ENCODE data around the gene HSD17B1. TPM values are rescaled to one million over a fixed set of nuclear protein-coding genes. Genes with fewer than 3 reads are reported as not detected.
"Not testable (repeated sequence)": the region's sequence is repeated elsewhere in the genome, so short reads cannot be mapped to it uniquely, and the experiment has no call there.

The HSD17B1 gene, protein sequence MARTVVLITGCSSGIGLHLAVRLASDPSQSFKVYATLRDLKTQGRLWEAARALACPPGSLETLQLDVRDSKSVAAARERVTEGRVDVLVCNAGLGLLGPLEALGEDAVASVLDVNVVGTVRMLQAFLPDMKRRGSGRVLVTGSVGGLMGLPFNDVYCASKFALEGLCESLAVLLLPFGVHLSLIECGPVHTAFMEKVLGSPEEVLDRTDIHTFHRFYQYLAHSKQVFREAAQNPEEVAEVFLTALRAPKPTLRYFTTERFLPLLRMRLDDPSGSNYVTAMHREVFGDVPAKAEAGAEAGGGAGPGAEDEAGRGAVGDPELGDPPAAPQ
- total RNA-seq (2012; rRNA removed), result 0.56 and 0.72 TPM in 2 replicates
- polyA plus RNA-seq (2012; rRNA removed), result 1.4 and 2.9 TPM in 2 replicates
- polyA plus RNA-seq (2012; cell fraction: cytosol; rRNA removed), result 1.4 and 2.6 TPM in 2 replicates
- polyA plus RNA-seq (2012; cell fraction: nucleus; rRNA removed; ENCODE audit: low replicate concordance), result 1.5 and 3.3 TPM in 2 replicates
- percentile 31 among the genes with signal in this experiment for Bru-seq, nascent RNA
- percentile 59 among the genes with signal in this experiment for BruChase-seq, experiment 1, labeled RNA remaining after a 6-hour chase
- BruChase-seq, experiment 2, labeled RNA remaining after a 2-hour chase, result percentile 50 among the genes with signal in this experiment
- long read RNA-seq, partial matches to known transcripts, result 1 of 1 reads
- long read RNA-seq, other reads (novel, unspliced or antisense), result 0 of 1 reads

DNA sequence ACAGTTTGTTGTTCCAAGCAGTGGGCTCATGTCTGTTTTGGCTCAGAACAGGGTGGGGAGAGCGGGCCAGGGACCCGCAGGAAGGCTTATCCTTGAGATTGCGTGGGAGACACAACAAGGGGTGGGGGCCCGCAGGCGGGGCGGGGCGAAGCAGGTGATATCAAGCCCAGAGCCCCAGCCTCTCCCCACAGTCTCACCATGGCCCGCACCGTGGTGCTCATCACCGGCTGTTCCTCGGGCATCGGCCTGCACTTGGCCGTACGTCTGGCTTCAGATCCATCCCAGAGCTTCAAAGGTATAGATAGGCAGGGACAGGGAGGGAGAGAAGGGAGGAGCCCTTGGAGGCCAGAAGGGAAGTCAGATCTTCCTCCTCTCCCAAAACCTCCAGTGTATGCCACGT, at the start of gene HSD17B1:
Gene HSD17B1, plus strand, starts transcription at position 188 of the 400 bp plus-strand sequence. Its CDS starts 11 bp downstream, at position 199.
- peak within 1 kb of the TSS; percentile 93; the same call in 1 of the 2 replicates for H2AK5ac ChIP-seq (ENCODE audit: low read depth, low read length)
- H2AFZ ChIP-seq (replicated peaks; ENCODE audit: low read length, poor library complexity); H4K20me1 ChIP-seq (ENCODE audit: insufficient read depth, low read length); H3K36me3 ChIP-seq (ENCODE audit: control insufficient read depth, insufficient read depth, low read length); dilution Hi-C loops (cut with HindIII; ENCODE audit: low sequenced_read_pairs, unreplicated experiment); H2BK20ac ChIP-seq (ENCODE audit: low read depth, low read length); H3K9me1 ChIP-seq (ENCODE audit: insufficient read depth, low read length); intact Hi-C loops (cut with micrococcal nuclease); in situ Hi-C loops (cut with MboI; ENCODE audit: low sequenced_read_pairs); H3K4me1 ChIP-seq (ENCODE audit: control insufficient read depth, insufficient read depth, low read length); ATAC-seq (ENCODE audit: low read depth); H4K5ac ChIP-seq (ENCODE audit: low read depth, low read length); H2BK15ac ChIP-seq (ENCODE audit: low read depth, low read length); CTCF ChIA-PET; H3K14ac ChIP-seq (replicated peaks; ENCODE audit: low read depth, low read length); H3K27me3 ChIP-seq (ENCODE audit: control insufficient read depth, insufficient read depth, low read length); H2BK120ac ChIP-seq (ENCODE audit: low read depth, low read length); H3K9me3 ChIP-seq (ENCODE audit: control insufficient read depth, insufficient read depth, low read length); H3K18ac ChIP-seq (ENCODE audit: low read depth, low read length); BruUV-seq (replicated peaks); H3K27ac ChIP-seq (ENCODE audit: insufficient read depth, low read length); H3K9ac ChIP-seq (ENCODE audit: low read depth, low read length); H2BK5ac ChIP-seq (ENCODE audit: low read depth, low read length, poor library complexity, severe bottlenecking); DNase-seq; H3K56ac ChIP-seq (ENCODE audit: extremely low read depth, insufficient read depth, low read length); POLR2A ChIA-PET (ENCODE audit: unreplicated experiment); H4K8ac ChIP-seq (ENCODE audit: low read depth in 2 of 2, low read length in 2 of 2): not testable (repeated sequence)
- H3K4me3 ChIP-seq (ENCODE audit: insufficient read depth, low read depth, low read length), result peak within 1 kb of the TSS; percentile 95; the same call in 1 of the 2 replicates
- no CpG with 5 or more reads among the region's 15 CpGs for WGBS, 2 experiments (ENCODE audit: extremely low coverage in 2 of 2, insufficient read length in 1 of 2)
- peak within 1 kb of the TSS; percentile 92 for H3K4me2 ChIP-seq (ENCODE audit: low read depth, low read length)
- H3K79me1 ChIP-seq (ENCODE audit: low read depth in 1 of 2, low read length in 2 of 2), result peaks cover 11 to 53% of the 10 kb centered on the region in 2 experiments
- H3K4ac ChIP-seq (ENCODE audit: low read depth, low read length), result peak within 1 kb of the TSS; percentile 97; the same call in 1 of the 2 replicates
- H3K23ac ChIP-seq (ENCODE audit: low read depth, low read length), result 0 out of 2 replicates have a peak within 1 kb of the TSS, but pooled peaks have one; percentile 12
- H2AK9ac ChIP-seq (replicated peaks; ENCODE audit: low read depth, low read length, poor library complexity), result peak within 1 kb of the TSS; percentile 90
- H4K91ac ChIP-seq (ENCODE audit: insufficient read depth, low read depth, low read length), result peak within 1 kb of the TSS; percentile 21; the same call in 1 of the 2 replicates

All from IMR-90 (cell line).